Cardiac muscle cell (in vitro differentiated cells and primary cell): ENCODE measurements around the gene SLC24A3. TPM values are rescaled to one million over a fixed set of nuclear protein-coding genes. Genes with fewer than 3 reads are reported as not detected.

Source experiments
- DNase-seq, 2 donors: peaks; one replicate each; pipeline versions ENCODE4 v3.0.0 to v3.0.0-alpha.2; 2010 to 2017; ENCODE audit warnings: low read depth in 1 of 2, low spot score in 1 of 2
- H3K27ac ChIP-seq: fragments of 200-600 bp; sonication (generic); 2 replicates; pipeline ENCODE4 v1.5.1; 2016
- H3K27me3 ChIP-seq: fragments of 200-600 bp; sonication (generic); 2 replicates; pipeline ENCODE4 v1.6.0; 2016; ENCODE audit warnings: control low read depth
- H3K36me3 ChIP-seq: fragments of 200-600 bp; sonication (generic); 2 replicates; pipeline ENCODE4 v1.5.1; 2016; ENCODE audit warnings: control low read depth
- H3K4me1 ChIP-seq: fragments of 200-600 bp; sonication (generic); 2 replicates; pipeline ENCODE4 v1.8.1; 2017; ENCODE audit warnings: low read depth, mild to moderate bottlenecking, mixed run types
- H3K4me3 ChIP-seq: fragments of 200-600 bp; sonication (generic); 2 replicates; pipeline ENCODE4 v1.5.1; 2016; ENCODE audit warnings: mild to moderate bottlenecking
- H3K9me3 ChIP-seq: fragments of 200-600 bp; sonication (generic); 2 replicates; pipeline ENCODE4 v1.5.1; 2017; ENCODE audit warnings: low read depth, mild to moderate bottlenecking, control low read depth
- CTCF ChIP-seq: IDR thresholded peaks from 2 replicates; pipeline ENCODE4 v1.5.1; 2012; ENCODE audit warnings: low read depth, mild to moderate bottlenecking, low read length
- polyA plus RNA-seq: library from polyadenylated mRNA; unstranded; fragments of >200 nt; fragmentation: Nextera tagmentation; extraction: Ambion mirVana; gene quantifications from 2 replicates; pipeline ENCODE4 v1.2.1, GENCODE V29; 2016
- total RNA-seq: library from RNA; depleted of rRNA; stranded (reverse); fragments of >200 nt; gene quantifications from 2 replicates; pipeline ENCODE4 v1.2.3, GENCODE V29; 2016

Gene SLC24A3
- total and polyA plus RNA-seq, 2 experiments from 2014 or later, result 1.6 to 1.7 TPM

- no peaks in the 10 kb centered on the region for H3K27me3 ChIP-seq
- H3K4me1 ChIP-seq, result no peaks in the 10 kb centered on the region
- no peak for TF ChIP-seq CTCF
- H3K36me3 ChIP-seq, result no peaks in the 10 kb centered on the region
- no peak for DNase-seq
- H3K4me3 ChIP-seq, result no peak overlapping the region
- H3K27ac ChIP-seq, result no peak overlapping the region
- no peaks in the 10 kb centered on the region for H3K9me3 ChIP-seq
Observed at GRCh38 chr20:19314621-19315020, 102.2 kb downstream of the SLC24A3 start.

GRCh38 chr20:19317237-19318069 is 105.0 kb downstream of the SLC24A3 start:
- Histone ChIP-seq H3K27me3 (no peaks in the 10 kb centered on the region), H3K4me3 (no peak overlapping the region), H3K9me3 (no peaks in the 10 kb centered on the region), H3K4me1 (no peaks in the 10 kb centered on the region), H3K27ac (no peak overlapping the region), H3K36me3 (no peaks in the 10 kb centered on the region)
- TF ChIP-seq CTCF, result no peak
- no peak for DNase-seq

DNA sequence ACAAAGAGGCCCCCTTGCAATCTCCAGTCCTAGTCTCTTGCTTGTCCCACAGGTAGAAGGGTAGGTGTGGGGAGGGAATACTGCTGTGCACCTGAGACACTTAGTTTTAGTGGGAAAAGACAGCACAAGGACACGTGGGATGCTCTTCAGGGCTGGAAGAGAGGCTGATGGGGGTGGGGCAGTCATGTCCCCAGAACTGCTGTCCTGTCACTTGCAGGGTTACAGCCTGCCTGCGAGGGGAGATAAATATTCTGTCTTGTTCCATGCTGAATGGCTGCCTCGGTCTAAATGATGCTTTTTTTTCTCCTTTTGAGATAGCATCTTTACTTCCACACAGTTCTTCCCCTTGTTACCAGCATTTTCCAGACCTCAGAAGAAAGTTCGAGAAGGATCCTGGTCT is 106.2 kb downstream of the SLC24A3 start:
- Histone ChIP-seq H3K27ac (no peak overlapping the region), H3K9me3 (no peaks in the 10 kb centered on the region), H3K4me3 (no peak overlapping the region), H3K36me3 (no peaks in the 10 kb centered on the region), H3K27me3 (no peaks in the 10 kb centered on the region), H3K4me1 (no peaks in the 10 kb centered on the region)
- DNase-seq, result no peak
- TF ChIP-seq CTCF, result no peak

DNA sequence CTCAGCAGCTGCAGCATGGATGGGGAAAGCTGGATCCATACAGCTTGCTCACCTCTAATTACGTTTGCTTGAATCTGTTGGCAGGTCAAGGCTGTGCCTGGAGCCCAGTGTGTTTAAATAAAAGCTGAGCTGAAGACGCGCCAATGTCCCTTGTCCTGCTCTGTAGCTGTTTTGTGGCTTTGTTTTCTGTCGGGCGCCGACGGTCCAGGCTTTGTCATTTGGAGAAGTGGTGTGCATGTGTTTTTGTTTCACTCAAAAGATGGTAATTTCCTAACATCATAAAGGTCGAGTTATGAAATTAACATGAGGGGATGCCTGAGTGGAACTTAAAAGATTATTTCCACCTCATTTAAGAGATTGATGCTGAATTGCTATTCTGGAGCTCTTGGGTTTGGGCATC is 107.6 kb downstream of the SLC24A3 start:
- Histone ChIP-seq H3K4me1 (no peaks in the 10 kb centered on the region), H3K27ac (no peak overlapping the region), H3K27me3 (no peaks in the 10 kb centered on the region), H3K9me3 (no peaks in the 10 kb centered on the region), H3K4me3 (no peak overlapping the region), H3K36me3 (no peaks in the 10 kb centered on the region)
- TF ChIP-seq CTCF, result no peak
- DNase-seq, result no peak

DNA sequence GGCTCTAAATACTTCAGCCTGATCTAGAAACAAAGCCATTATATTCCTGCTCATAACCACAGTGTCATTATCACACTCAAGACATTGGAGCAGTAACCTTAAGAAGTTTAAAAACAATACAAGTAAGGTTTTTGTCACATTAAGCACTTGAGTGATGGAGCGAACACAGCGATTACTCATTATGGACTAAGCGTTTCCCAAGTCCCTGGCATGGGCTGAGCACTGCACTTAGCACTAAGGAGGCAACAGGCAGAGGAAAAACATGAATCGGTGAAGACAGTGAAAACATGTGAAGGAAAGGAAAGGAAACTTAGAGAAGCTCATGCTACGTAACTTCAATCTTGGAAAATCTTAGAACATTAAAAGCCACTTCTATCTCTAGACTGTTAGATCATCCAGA is 108.7 kb downstream of the SLC24A3 start:
- H3K27me3 ChIP-seq, result no peaks in the 10 kb centered on the region
- H3K27ac ChIP-seq, result no peak overlapping the region
- no peak for TF ChIP-seq CTCF
- DNase-seq, result no peak
- no peak overlapping the region for H3K4me3 ChIP-seq
- no peaks in the 10 kb centered on the region for H3K4me1 ChIP-seq
- no peaks in the 10 kb centered on the region for H3K36me3 ChIP-seq
- no peaks in the 10 kb centered on the region for H3K9me3 ChIP-seq
